Lung (tissue), 12 donors: ENCODE data around the gene KCNJ4. TPM values are rescaled to one million over a fixed set of nuclear protein-coding genes. Genes with fewer than 3 reads are reported as not detected.

Source experiments
- ATAC-seq: fragments of 200-7000 bp; cut with Tn5 transposase; one replicate; pipeline ENCODE4 v1.9.1; 2020; ENCODE audit warnings: moderate number of reproducible peaks; ENCODE audit not compliant: insufficient read depth, low FRiP score
- DNase-seq, 3 donors: peaks; one replicate each; pipeline ENCODE4 v3.0.0-alpha.2; 2013 to 2017
- H3K27ac ChIP-seq, 2 donors: one replicate each; pipeline ENCODE4 v1.5.1; 2013; ENCODE audit warnings: mild to moderate bottlenecking in 2 of 2, moderate library complexity in 2 of 2, control low read depth in 1 of 2, inconsistent platforms in 1 of 2, low read depth in 1 of 2, low read length in 1 of 2
- H3K27me3 ChIP-seq, 3 donors: one replicate each; pipeline ENCODE4 v1.5.1; 2013; ENCODE audit warnings: low read length in 2 of 3; ENCODE audit not compliant: control insufficient read depth in 3 of 3, insufficient read depth in 3 of 3
- H3K36me3 ChIP-seq, 4 donors: one replicate each; pipeline ENCODE4 v1.5.1; 2013; ENCODE audit warnings: low read length in 4 of 4, mild to moderate bottlenecking in 1 of 4, moderate library complexity in 1 of 4; ENCODE audit not compliant: control insufficient read depth in 4 of 4, insufficient read depth in 4 of 4
- H3K4me1 ChIP-seq, 5 donors: one replicate each; pipeline ENCODE4 v1.5.1; 2013; ENCODE audit warnings: low read length in 5 of 5, mild to moderate bottlenecking in 2 of 5, moderate library complexity in 1 of 5; ENCODE audit not compliant: control insufficient read depth in 5 of 5, insufficient read depth in 5 of 5
- H3K4me3 ChIP-seq: one replicate; pipeline ENCODE4 v1.5.1; 2013; ENCODE audit warnings: mild to moderate bottlenecking, control low read depth, moderate library complexity
- H3K9ac ChIP-seq, 2 donors: one replicate each; pipeline ENCODE4 v1.5.1; 2013; ENCODE audit warnings: low read length in 2 of 2, control low read depth in 1 of 2; ENCODE audit not compliant: insufficient read depth in 1 of 2
- H3K9me3 ChIP-seq, 4 donors: one replicate each; pipeline ENCODE4 v1.5.1; 2013; ENCODE audit warnings: low read length in 3 of 4, mild to moderate bottlenecking in 1 of 4, moderate library complexity in 1 of 4; ENCODE audit not compliant: control insufficient read depth in 4 of 4, insufficient read depth in 3 of 4
- WGBS, 2 donors: extraction: QIAGEN DNeasy Blood & Tissue Kit; methylation state at CpG; one replicate each; pipeline ENCODE4 v1.1.7; 2013; 5-methylcytosine and 5-hydroxymethylcytosine counted together
- polyA plus RNA-seq, 2 donors: library from polyadenylated mRNA; stranded (reverse); fragments of 200-250 nt; gene quantifications; one replicate each; pipeline ENCODE4 v1.2.1, GENCODE V29; 2013
- total RNA-seq, 2 donors: library from RNA; depleted of rRNA in 1 of 2; stranded (reverse); fragments of >200 nt in 1 of 2; gene quantifications; one replicate each; pipeline ENCODE4 v1.2.1, GENCODE V29; 2014 to 2021
- TF ChIP-seq, protein P1 (sequence below): IDR thresholded peaks from 2 replicates; pipeline ENCODE4 v1.5.1; 2012; ENCODE audit warnings: mild to moderate bottlenecking; ENCODE audit errors: control extremely low read depth, extremely low read depth
- donor health status: control.
- donor health status: control.
- donor health status: Bipolar disorder and iron deficiency.
- donor health status: healthy.
- donor health status: DM: yes; HTN: yes; CAD: no.

Gene KCNJ4
- total and polyA plus RNA-seq, 4 donors = not detected

DNA sequence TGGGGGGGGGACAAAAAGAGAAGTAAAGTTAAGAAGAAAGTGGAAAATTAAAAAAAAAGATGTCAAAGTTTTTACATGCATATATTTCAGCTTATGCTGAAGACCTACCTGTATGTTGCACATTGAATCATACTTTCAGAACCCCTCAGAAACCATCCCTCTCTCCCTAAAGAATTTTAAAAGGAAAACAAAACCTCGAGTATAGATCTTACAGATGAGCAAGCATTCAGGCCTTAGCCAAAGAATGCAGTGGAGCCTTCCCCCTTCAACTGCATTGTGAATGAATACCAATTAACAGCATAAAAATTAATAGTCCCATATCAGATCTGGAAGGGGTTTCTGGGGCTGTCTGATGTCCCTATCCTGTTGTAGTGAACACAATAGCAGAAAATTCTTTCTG, 29.2 kb upstream of the KCNJ4 start:
- TF ChIP-seq, protein P1, sequence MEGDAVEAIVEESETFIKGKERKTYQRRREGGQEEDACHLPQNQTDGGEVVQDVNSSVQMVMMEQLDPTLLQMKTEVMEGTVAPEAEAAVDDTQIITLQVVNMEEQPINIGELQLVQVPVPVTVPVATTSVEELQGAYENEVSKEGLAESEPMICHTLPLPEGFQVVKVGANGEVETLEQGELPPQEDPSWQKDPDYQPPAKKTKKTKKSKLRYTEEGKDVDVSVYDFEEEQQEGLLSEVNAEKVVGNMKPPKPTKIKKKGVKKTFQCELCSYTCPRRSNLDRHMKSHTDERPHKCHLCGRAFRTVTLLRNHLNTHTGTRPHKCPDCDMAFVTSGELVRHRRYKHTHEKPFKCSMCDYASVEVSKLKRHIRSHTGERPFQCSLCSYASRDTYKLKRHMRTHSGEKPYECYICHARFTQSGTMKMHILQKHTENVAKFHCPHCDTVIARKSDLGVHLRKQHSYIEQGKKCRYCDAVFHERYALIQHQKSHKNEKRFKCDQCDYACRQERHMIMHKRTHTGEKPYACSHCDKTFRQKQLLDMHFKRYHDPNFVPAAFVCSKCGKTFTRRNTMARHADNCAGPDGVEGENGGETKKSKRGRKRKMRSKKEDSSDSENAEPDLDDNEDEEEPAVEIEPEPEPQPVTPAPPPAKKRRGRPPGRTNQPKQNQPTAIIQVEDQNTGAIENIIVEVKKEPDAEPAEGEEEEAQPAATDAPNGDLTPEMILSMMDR = no peak
- 74 to 82% methylated on average over 1 of the region's 1 CpG for WGBS, 2 donors
- no peaks in the 10 kb centered on the region for H3K9me3 ChIP-seq
- no peak for DNase-seq
- H3K4me3 ChIP-seq = no peak overlapping the region
- peaks cover 41 to 78% (median 67%) of the 10 kb centered on the region in 4 donors for H3K36me3 ChIP-seq
- H3K27ac ChIP-seq = no peak overlapping the region
- H3K27me3 ChIP-seq = no peaks in the 10 kb centered on the region
- ATAC-seq = no peak
- no peak overlapping the region for H3K9ac ChIP-seq
- peaks cover 0 to 8% (median 0%) of the 10 kb centered on the region in 5 donors for H3K4me1 ChIP-seq

DNA sequence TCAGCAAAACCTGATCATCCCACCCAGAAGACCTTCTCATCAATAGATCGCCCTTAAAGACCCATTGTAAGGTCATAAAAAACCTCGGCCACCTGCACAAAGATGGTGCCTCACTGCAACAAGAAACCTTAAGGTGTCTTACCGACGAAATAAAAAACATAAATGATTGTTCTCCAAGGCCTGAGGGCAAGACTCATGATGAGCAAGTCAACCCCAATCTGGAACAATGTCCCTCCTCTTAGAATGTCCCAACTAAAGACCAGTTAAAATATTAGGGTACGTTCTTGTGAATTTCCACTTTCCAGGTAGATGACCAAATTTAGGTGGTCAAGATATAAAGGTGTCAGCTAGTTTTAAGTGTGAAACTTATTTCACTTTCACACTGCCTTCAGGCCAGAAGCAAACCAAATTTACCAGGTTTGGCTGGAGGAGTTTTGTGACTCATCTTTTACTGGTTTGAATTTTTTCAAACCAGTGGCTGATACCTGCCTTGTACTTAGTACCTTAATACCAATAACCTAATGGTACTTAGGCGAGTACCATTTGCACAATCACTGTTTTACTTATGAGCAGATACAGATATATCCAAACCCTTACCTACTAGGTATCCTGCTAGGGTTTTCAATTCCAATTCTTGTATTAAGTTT, 27.8 kb upstream of the KCNJ4 start:
- TF ChIP-seq, protein P1 = no peak
- 95 to 98% methylated on average over 6 of the region's 6 CpGs for WGBS, 2 donors
- no peak for DNase-seq
- Histone ChIP-seq H3K27ac (no peak overlapping the region), H3K4me1 (peaks cover 0 to 8% (median 0%) of the 10 kb centered on the region in 5 donors), H3K9me3 (no peaks in the 10 kb centered on the region), H3K4me3 (no peak overlapping the region), H3K36me3 (peaks cover 36 to 67% (median 60%) of the 10 kb centered on the region in 4 donors), H3K9ac (no peak overlapping the region), H3K27me3 (no peaks in the 10 kb centered on the region)
- no peak for ATAC-seq

DNA sequence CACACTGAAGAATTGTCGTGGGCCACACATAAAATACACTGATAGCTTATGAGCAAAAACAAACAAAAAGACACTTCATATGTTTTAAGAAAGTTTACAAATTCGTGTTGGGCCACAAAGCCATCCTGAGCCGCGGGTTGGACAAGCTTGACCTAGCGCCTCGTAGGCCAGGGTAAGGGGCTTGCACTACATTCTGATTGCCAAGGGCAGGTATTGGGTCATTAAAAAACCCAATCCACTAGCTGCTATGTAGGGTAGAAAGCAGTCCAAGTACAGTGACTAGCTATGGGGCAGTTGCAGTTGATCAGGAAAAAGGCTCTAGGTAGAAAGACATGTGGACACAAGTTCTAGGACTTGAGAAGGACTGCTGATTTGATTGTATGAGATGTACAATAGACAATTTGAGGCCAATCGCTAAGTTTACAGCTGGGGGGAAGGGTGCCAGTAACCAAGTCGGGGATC, 26.9 kb upstream of the KCNJ4 start:
- DNase-seq (no peak), ATAC-seq (no peak)
- 81 to 89% methylated on average over 8 of the region's 8 CpGs for WGBS, 2 donors

More for the DNA sequence above, 26.9 kb upstream of the KCNJ4 start:
- TF ChIP-seq, protein P1 = no peak
- Histone ChIP-seq H3K9me3 (no peaks in the 10 kb centered on the region), H3K27me3 (no peaks in the 10 kb centered on the region), H3K27ac (no peak overlapping the region), H3K9ac (no peak overlapping the region), H3K4me1 (peaks cover 0 to 8% (median 0%) of the 10 kb centered on the region in 5 donors), H3K4me3 (no peak overlapping the region), H3K36me3 (peaks cover 31 to 60% (median 54%) of the 10 kb centered on the region in 4 donors)
